HG03103 (cell line): ENCODE measurements around the gene CWC22.

Experiments
- ATAC-seq: cut with Tn5 transposase; IDR thresholded peaks from one replicate; pipeline ENCODE4 v1.9.1; 2021; ENCODE audit warnings: low read depth; ENCODE audit not compliant: unreplicated experiment

Gene CWC22

GRCh38 chr2:179910735-179911113, 96.4 kb downstream of the CWC22 start:
- no peak for ATAC-seq

GRCh38 chr2:179909845-179910734, 97.0 kb downstream of the CWC22 start:
- no peak for ATAC-seq

- ATAC-seq: no peak
These were observed 106.4 kb downstream of the CWC22 start for GRCh38 chr2:179900655-179901054.

- no peak for ATAC-seq
These were observed 107.4 kb downstream of the CWC22 start for GRCh38 chr2:179899666-179900065.

- ATAC-seq: peak; percentile 93
These were observed 108.2 kb downstream of the CWC22 start for GRCh38 chr2:179898873-179899272.
